ENCODE results near the gene FHL2. TPM values are rescaled to one million over a fixed set of nuclear protein-coding genes. Genes with fewer than 3 reads are reported as not detected.

Gene FHL2
- total and polyA plus RNA-seq, 2 donors (not counting 1 experiment from before 2014, with no cell fraction given): not detected

DNA sequence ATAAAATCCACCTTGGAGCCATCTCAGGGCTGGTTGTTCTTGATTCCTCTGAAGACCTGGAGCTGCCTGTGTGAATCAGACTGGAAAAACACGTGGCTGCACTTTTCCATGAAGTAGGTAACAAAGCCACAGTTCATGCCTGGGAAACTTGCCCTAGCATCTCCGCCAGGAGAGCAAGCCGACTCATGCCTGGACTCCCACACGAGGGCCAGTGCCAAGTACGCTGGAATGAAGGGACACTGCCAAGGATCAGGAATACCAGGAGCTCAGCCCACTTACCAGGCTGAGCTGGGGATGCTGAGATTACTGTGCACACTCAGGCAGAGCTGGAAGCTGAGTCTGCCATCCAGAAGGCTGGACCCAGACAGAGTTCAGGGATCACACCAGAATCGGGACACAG, 10.9 kb upstream of the FHL2 start:
- Mint-ChIP-seq H3K9me3 (ENCODE audit: insufficient read depth) (no peaks in the 10 kb centered on the region), H3K27me3 (peaks cover 48% of the 10 kb centered on the region), H3K4me3 (no peak overlapping the region), H3K27ac (no peak overlapping the region), H3K4me1 (peaks cover 5% of the 10 kb centered on the region)
- peaks cover 0 to 7% (median 1%) of the 10 kb centered on the region in 4 experiments for H3K27me3 ChIP-seq (replicated peaks in 1 of 4; ENCODE audit: control extremely low read depth in 1 of 4, control insufficient read depth in 3 of 4, insufficient read depth in 4 of 4, low read length in 3 of 4)
- ChIA-PET POLR2A (no interaction called here), CTCF (no interaction called here)
- no peak overlapping the region for H3K27ac ChIP-seq (ENCODE audit: low read length in 2 of 2)
- no peaks in the 10 kb centered on the region for H4K20me1 ChIP-seq (ENCODE audit: control insufficient read depth, insufficient read depth, low read length, poor library complexity, severe bottlenecking)
- ATAC-seq (ENCODE audit: low read depth) (no peak), DNase-seq (no peak)
- no peaks in the 10 kb centered on the region for H3K4me1 ChIP-seq (ENCODE audit: control insufficient read depth in 2 of 2, insufficient read depth in 2 of 2, low read length in 2 of 2)
- 89% methylated on average over 6 of the region's 6 CpGs for WGBS (ENCODE audit: insufficient coverage)
- no peak for TF ChIP-seq EZH2 (IDR thresholded peaks at IDR 0.05; ENCODE audit: borderline replicate concordance, insufficient read depth, low read depth, low read length, poor library complexity, severe bottlenecking)
- TF ChIP-seq, protein P1, sequence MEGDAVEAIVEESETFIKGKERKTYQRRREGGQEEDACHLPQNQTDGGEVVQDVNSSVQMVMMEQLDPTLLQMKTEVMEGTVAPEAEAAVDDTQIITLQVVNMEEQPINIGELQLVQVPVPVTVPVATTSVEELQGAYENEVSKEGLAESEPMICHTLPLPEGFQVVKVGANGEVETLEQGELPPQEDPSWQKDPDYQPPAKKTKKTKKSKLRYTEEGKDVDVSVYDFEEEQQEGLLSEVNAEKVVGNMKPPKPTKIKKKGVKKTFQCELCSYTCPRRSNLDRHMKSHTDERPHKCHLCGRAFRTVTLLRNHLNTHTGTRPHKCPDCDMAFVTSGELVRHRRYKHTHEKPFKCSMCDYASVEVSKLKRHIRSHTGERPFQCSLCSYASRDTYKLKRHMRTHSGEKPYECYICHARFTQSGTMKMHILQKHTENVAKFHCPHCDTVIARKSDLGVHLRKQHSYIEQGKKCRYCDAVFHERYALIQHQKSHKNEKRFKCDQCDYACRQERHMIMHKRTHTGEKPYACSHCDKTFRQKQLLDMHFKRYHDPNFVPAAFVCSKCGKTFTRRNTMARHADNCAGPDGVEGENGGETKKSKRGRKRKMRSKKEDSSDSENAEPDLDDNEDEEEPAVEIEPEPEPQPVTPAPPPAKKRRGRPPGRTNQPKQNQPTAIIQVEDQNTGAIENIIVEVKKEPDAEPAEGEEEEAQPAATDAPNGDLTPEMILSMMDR (IDR thresholded peaks at IDR 0.05): no peak
- H3K9me3 ChIP-seq (ENCODE audit: control extremely low read depth in 1 of 3, control insufficient read depth in 2 of 3, insufficient read depth in 1 of 3, low read length in 2 of 3): no peaks in the 10 kb centered on the region
- H3K79me2 ChIP-seq (ENCODE audit: control insufficient read depth, insufficient read depth, low read length): no peaks in the 10 kb centered on the region
- H3K9ac ChIP-seq (ENCODE audit: low read length): no peak overlapping the region
- intact Hi-C loops (cut with micrococcal nuclease): no loop called here
- H2AFZ ChIP-seq (ENCODE audit: insufficient read depth, low read depth, low read length, poor library complexity, severe bottlenecking): no peak overlapping the region
- no peaks in the 10 kb centered on the region for H3K36me3 ChIP-seq (replicated peaks in 1 of 2; ENCODE audit: control extremely low read depth in 1 of 2, control insufficient read depth in 1 of 2, extremely low read depth in 1 of 2, insufficient read depth in 2 of 2, low read length in 1 of 2)
- H3K4me3 ChIP-seq (ENCODE audit: control extremely low read depth in 1 of 5, extremely low read depth in 1 of 5, insufficient read depth in 1 of 5, low read depth in 2 of 5, low read length in 4 of 5): no peak overlapping the region
- H3K4me2 ChIP-seq (replicated peaks; ENCODE audit: low read depth, low read length, poor library complexity, severe bottlenecking): no peak overlapping the region

DNA sequence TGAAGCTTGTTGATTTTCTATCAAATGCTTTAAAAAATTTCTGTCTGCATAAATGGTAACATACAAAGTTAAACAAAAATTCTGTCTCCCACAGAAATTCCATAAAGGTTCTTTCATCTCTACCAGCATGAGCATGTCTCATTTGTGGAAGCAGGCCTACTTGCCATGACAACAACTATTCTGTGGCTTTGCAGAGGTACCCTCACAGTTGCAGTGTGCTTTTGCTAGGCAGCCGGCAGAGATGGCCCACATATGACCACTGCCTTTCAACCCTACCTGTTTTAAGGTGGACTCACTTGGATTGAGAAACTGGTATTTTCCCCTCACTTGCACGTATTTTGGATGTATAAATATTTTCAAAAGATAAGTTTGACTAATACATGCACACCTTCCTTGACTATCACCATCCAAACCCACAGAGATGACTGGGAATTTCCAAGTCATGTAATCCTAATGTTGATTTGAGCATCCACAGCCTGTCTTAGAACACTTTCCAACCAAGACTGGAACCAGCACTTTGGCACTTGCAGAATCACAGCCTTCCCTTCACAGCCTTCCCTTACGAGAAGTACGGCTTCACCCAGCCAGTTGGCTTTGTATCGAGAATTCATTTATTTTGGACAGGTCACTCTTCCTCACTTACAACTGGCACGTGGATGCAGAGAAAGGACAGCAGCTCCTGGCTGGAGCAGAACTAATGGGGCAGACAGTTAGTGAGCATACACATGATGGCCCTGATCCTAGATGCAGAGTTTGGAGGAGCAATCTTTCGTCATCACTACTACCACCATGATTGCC, 9.3 kb upstream of the FHL2 start:
- ATAC-seq (ENCODE audit: low read depth): no peak
- intact Hi-C loops (cut with micrococcal nuclease): no loop called here
- 100% methylated on average over 4 of the region's 7 CpGs for WGBS (ENCODE audit: insufficient coverage)
- Histone ChIP-seq H3K9ac (ENCODE audit: low read length) (no peak overlapping the region), H3K27me3 (replicated peaks in 1 of 4; ENCODE audit: control extremely low read depth in 1 of 4, control insufficient read depth in 3 of 4, insufficient read depth in 4 of 4, low read length in 3 of 4) (peaks cover 0 to 15% (median 1%) of the 10 kb centered on the region in 4 experiments), H3K4me1 (ENCODE audit: control insufficient read depth in 2 of 2, insufficient read depth in 2 of 2, low read length in 2 of 2) (no peaks in the 10 kb centered on the region), H4K20me1 (ENCODE audit: control insufficient read depth, insufficient read depth, low read length, poor library complexity, severe bottlenecking) (no peaks in the 10 kb centered on the region), H3K4me2 (replicated peaks; ENCODE audit: low read depth, low read length, poor library complexity, severe bottlenecking) (no peak overlapping the region), H3K79me2 (ENCODE audit: control insufficient read depth, insufficient read depth, low read length) (no peaks in the 10 kb centered on the region), H2AFZ (ENCODE audit: insufficient read depth, low read depth, low read length, poor library complexity, severe bottlenecking) (no peak overlapping the region), H3K36me3 (replicated peaks in 1 of 2; ENCODE audit: control extremely low read depth in 1 of 2, control insufficient read depth in 1 of 2, extremely low read depth in 1 of 2, insufficient read depth in 2 of 2, low read length in 1 of 2) (no peaks in the 10 kb centered on the region), H3K9me3 (ENCODE audit: control extremely low read depth in 1 of 3, control insufficient read depth in 2 of 3, insufficient read depth in 1 of 3, low read length in 2 of 3) (no peaks in the 10 kb centered on the region), H3K4me3 (ENCODE audit: control extremely low read depth in 1 of 5, extremely low read depth in 1 of 5, insufficient read depth in 1 of 5, low read depth in 2 of 5, low read length in 4 of 5) (no peak overlapping the region), H3K27ac (ENCODE audit: low read length in 2 of 2) (no peak overlapping the region)
- no peak for DNase-seq
- peaks cover 5% of the 10 kb centered on the region for H3K4me1 Mint-ChIP-seq
- H3K4me3 Mint-ChIP-seq: no peak overlapping the region
- no peak for TF ChIP-seq EZH2 (IDR thresholded peaks at IDR 0.05; ENCODE audit: borderline replicate concordance, insufficient read depth, low read depth, low read length, poor library complexity, severe bottlenecking)
- TF ChIP-seq, protein P1 (IDR thresholded peaks at IDR 0.05): no peak
- ChIA-PET CTCF (no interaction called here), POLR2A (no interaction called here)
- no peaks in the 10 kb centered on the region for H3K9me3 Mint-ChIP-seq (ENCODE audit: insufficient read depth)
- peaks cover 45% of the 10 kb centered on the region for H3K27me3 Mint-ChIP-seq
- H3K27ac Mint-ChIP-seq: no peak overlapping the region

Data from B cell (primary cell).